ENCODE measurements around the gene AIM2. TPM values are rescaled to one million over a fixed set of nuclear protein-coding genes. Genes with fewer than 3 reads are reported as not detected.

AIM2 gene
- total and polyA plus RNA-seq, 2 of the 4 experiments (the other 2 are of a cell fraction), result not detected

DNA sequence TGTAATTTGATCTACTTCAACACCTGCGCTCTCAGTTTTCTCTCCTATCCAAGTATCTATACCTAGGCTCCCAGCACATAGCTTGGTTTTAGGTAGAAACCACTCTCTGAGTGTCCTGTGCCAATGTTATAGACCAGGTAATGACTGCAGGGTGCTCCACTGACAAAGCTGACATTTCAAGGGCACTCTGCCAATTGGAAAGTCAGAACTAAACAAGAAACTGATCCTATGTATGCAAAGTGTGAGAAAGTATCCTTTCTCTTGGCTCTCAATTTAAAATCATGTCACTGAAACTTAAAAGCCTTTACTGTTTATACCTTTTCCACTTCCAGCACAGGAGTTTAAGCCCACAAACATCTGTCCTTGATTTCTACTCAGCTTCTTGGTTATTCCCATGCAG is 45.0 kb upstream of the AIM2 start:
- H3K9me3 ChIP-seq (ENCODE audit: control insufficient read depth, insufficient read depth, low read length), result no peaks in the 10 kb centered on the region
- BruUV-seq (replicated peaks), result no TSS peak
- TF ChIP-seq POLR2A (IDR thresholded peaks at IDR 0.05; ENCODE audit: low read depth, low read length) (no peak), SMC3 (IDR thresholded peaks at IDR 0.05; ENCODE audit: low read depth, low read length) (no peak), MAZ (IDR thresholded peaks at IDR 0.05; ENCODE audit: borderline replicate concordance, low read depth, low read length) (no peak), CHD1 (IDR thresholded peaks at IDR 0.05; ENCODE audit: low read depth, low read length) (no peak), RFX5 (IDR thresholded peaks at IDR 0.05; ENCODE audit: low read depth, low read length) (no peak), FOS (IDR thresholded peaks at IDR 0.05; ENCODE audit: low read depth, low read length) (no peak), RCOR1 (IDR thresholded peaks at IDR 0.05; ENCODE audit: insufficient replicate concordance, low read length) (no peak)
- TF ChIP-seq, protein P1, sequence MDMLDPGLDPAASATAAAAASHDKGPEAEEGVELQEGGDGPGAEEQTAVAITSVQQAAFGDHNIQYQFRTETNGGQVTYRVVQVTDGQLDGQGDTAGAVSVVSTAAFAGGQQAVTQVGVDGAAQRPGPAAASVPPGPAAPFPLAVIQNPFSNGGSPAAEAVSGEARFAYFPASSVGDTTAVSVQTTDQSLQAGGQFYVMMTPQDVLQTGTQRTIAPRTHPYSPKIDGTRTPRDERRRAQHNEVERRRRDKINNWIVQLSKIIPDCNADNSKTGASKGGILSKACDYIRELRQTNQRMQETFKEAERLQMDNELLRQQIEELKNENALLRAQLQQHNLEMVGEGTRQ (IDR thresholded peaks at IDR 0.05; ENCODE audit: low read depth, low read length), result no peak
- TF ChIP-seq, protein P2, sequence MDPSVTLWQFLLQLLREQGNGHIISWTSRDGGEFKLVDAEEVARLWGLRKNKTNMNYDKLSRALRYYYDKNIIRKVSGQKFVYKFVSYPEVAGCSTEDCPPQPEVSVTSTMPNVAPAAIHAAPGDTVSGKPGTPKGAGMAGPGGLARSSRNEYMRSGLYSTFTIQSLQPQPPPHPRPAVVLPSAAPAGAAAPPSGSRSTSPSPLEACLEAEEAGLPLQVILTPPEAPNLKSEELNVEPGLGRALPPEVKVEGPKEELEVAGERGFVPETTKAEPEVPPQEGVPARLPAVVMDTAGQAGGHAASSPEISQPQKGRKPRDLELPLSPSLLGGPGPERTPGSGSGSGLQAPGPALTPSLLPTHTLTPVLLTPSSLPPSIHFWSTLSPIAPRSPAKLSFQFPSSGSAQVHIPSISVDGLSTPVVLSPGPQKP (IDR thresholded peaks at IDR 0.05; ENCODE audit: borderline replicate concordance, low read depth, low read length), result no peak
- dilution Hi-C loops (cut with HindIII; ENCODE audit: low sequenced_read_pairs, unreplicated experiment) (no loop called here), intact Hi-C loops (cut with micrococcal nuclease) (no loop called here), in situ Hi-C loops (cut with MboI; ENCODE audit: low sequenced_read_pairs) (no loop called here)
- H2AK9ac ChIP-seq (replicated peaks; ENCODE audit: low read depth, low read length, poor library complexity), result no peak overlapping the region
- H3K56ac ChIP-seq (ENCODE audit: extremely low read depth, insufficient read depth, low read length), result no peak overlapping the region
- no peaks in the 10 kb centered on the region for H3K36me3 ChIP-seq (ENCODE audit: control insufficient read depth, insufficient read depth, low read length)
- no peak overlapping the region for H2BK5ac ChIP-seq (ENCODE audit: low read depth, low read length, poor library complexity, severe bottlenecking)
- no peaks in the 10 kb centered on the region for H4K20me1 ChIP-seq (ENCODE audit: insufficient read depth, low read length)
- ATAC-seq (ENCODE audit: low read depth) (no peak), DNase-seq (no peak)
- no CpG with 5 or more reads among the region's 1 CpG for WGBS, 2 experiments (ENCODE audit: extremely low coverage in 2 of 2, insufficient read length in 1 of 2)
- H2AK5ac ChIP-seq (ENCODE audit: low read depth, low read length), result no peak overlapping the region
- H3K18ac ChIP-seq (ENCODE audit: low read depth, low read length), result no peak overlapping the region
- no peak overlapping the region for H4K8ac ChIP-seq (ENCODE audit: low read depth in 2 of 2, low read length in 2 of 2)
- no peak overlapping the region for H3K27ac ChIP-seq (ENCODE audit: insufficient read depth, low read length)
- H4K5ac ChIP-seq (ENCODE audit: low read depth, low read length), result no peak overlapping the region
- H3K9ac ChIP-seq (ENCODE audit: low read depth, low read length), result no peak overlapping the region
- no peak overlapping the region for H3K4me2 ChIP-seq (ENCODE audit: low read depth, low read length)
- no peak overlapping the region for H3K23ac ChIP-seq (ENCODE audit: low read depth, low read length)
- no peak overlapping the region for H3K4ac ChIP-seq (ENCODE audit: low read depth, low read length)
- POLR2A ChIA-PET (ENCODE audit: unreplicated experiment), result no interaction called here
- no peaks in the 10 kb centered on the region for H3K4me1 ChIP-seq (ENCODE audit: control insufficient read depth, insufficient read depth, low read length)
- no peak overlapping the region for H2AFZ ChIP-seq (replicated peaks; ENCODE audit: low read length, poor library complexity)
- H4K91ac ChIP-seq (ENCODE audit: insufficient read depth, low read depth, low read length), result no peak overlapping the region
- no peaks in the 10 kb centered on the region for H3K79me1 ChIP-seq (ENCODE audit: low read depth in 1 of 2, low read length in 2 of 2)
- no peak overlapping the region for H2BK20ac ChIP-seq (ENCODE audit: low read depth, low read length)
- H3K14ac ChIP-seq (replicated peaks; ENCODE audit: low read depth, low read length), result no peak overlapping the region
- H2BK120ac ChIP-seq (ENCODE audit: low read depth, low read length), result no peak overlapping the region
- no peaks in the 10 kb centered on the region for H3K9me1 ChIP-seq (ENCODE audit: insufficient read depth, low read length)
- H2BK15ac ChIP-seq (ENCODE audit: low read depth, low read length), result no peak overlapping the region
- CTCF ChIA-PET, result interaction anchor here (0.7 to 2.1 kb wide), 2 partner anchors 11 to 794 kb away, joined by 4 to 11 read pairs; no protein-coding TSS in a partner anchor
- peaks cover 3% of the 10 kb centered on the region; the same call in 1 of the 2 replicates for H3K27me3 ChIP-seq (ENCODE audit: control insufficient read depth, insufficient read depth, low read length)
- H3K4me3 ChIP-seq (ENCODE audit: insufficient read depth, low read depth, low read length), result no peak overlapping the region

All from IMR-90 (cell line).